Trophoblast cell (in vitro differentiated cells and primary cell): ENCODE results near the gene NSUN7.
A peak's percentile ranks its signal among the peaks of the same experiment; 100 is the strongest.

Source experiments
- DNase-seq, 2 donors: peaks; one replicate each; pipeline ENCODE4 v3.0.0-alpha.2; 2016
- H2AFZ ChIP-seq: 2 replicates; pipeline ENCODE4 v1.6.1; 2013; ENCODE audit warnings: low read length, moderate library complexity, mild to moderate bottlenecking; ENCODE audit not compliant: insufficient read depth, poor library complexity
- H2AK5ac ChIP-seq: 2 replicates; pipeline ENCODE4 v1.6.1; 2013; ENCODE audit warnings: mild to moderate bottlenecking, low read length
- H2BK120ac ChIP-seq: 2 replicates; pipeline ENCODE4 v1.6.1; 2013; ENCODE audit warnings: low read length, mild to moderate bottlenecking, moderate library complexity; ENCODE audit not compliant: insufficient read depth, poor library complexity
- H2BK12ac ChIP-seq: 2 replicates; pipeline ENCODE4 v1.6.1; 2013; ENCODE audit warnings: mild to moderate bottlenecking, low read length, moderate library complexity
- H2BK5ac ChIP-seq: 2 replicates; pipeline ENCODE4 v1.6.1; 2013; ENCODE audit warnings: low read length, low read depth, moderate library complexity, mild to moderate bottlenecking; ENCODE audit not compliant: poor library complexity
- H3K14ac ChIP-seq: 2 replicates; pipeline ENCODE4 v1.6.1; 2013; ENCODE audit warnings: mild to moderate bottlenecking, low read length
- H3K18ac ChIP-seq: 2 replicates; pipeline ENCODE4 v1.6.1; 2013; ENCODE audit warnings: mild to moderate bottlenecking, low read length
- H3K23ac ChIP-seq: 2 replicates; pipeline ENCODE4 v1.6.1; 2013; ENCODE audit warnings: low read length
- H3K27ac ChIP-seq: 2 replicates; pipeline ENCODE4 v1.5.1; 2013; ENCODE audit warnings: low read depth, mild to moderate bottlenecking, inconsistent platforms, low read length, moderate library complexity
- H3K27me3 ChIP-seq: 2 replicates; pipeline ENCODE4 v1.6.1; 2013; ENCODE audit warnings: inconsistent platforms, mild to moderate bottlenecking, low read length, moderate library complexity; ENCODE audit not compliant: insufficient read depth
- H3K36me3 ChIP-seq, 2 experiments: 1 replicate in 1 of 2; 2 replicates in 1 of 2; pipeline ENCODE4 v1.6.1; 2013; ENCODE audit warnings: low read length in 2 of 2, mild to moderate bottlenecking in 2 of 2, moderate library complexity in 1 of 2; ENCODE audit not compliant: insufficient read depth in 2 of 2, control insufficient read depth in 1 of 2
- H3K4ac ChIP-seq: 2 replicates; pipeline ENCODE4 v1.6.1; 2013; ENCODE audit warnings: low read depth, mild to moderate bottlenecking, low read length, moderate library complexity
- H3K4me1 ChIP-seq, 2 experiments: 1 replicate in 1 of 2; 2 replicates in 1 of 2; pipeline ENCODE4 v1.6.1; 2013; ENCODE audit warnings: low read length in 2 of 2, mild to moderate bottlenecking in 2 of 2, moderate library complexity in 1 of 2; ENCODE audit not compliant: insufficient read depth in 2 of 2, control insufficient read depth in 1 of 2
- H3K4me2 ChIP-seq: 2 replicates; pipeline ENCODE4 v1.6.1; 2013; ENCODE audit warnings: inconsistent platforms, mild to moderate bottlenecking, low read length, moderate library complexity
- H3K4me3 ChIP-seq: 2 replicates; pipeline ENCODE4 v1.5.1; 2013; ENCODE audit warnings: mild to moderate bottlenecking, low read depth, low read length, inconsistent platforms
- H3K79me1 ChIP-seq: one replicate; pipeline ENCODE4 v1.6.1; 2013; ENCODE audit warnings: low read length
- H3K79me2 ChIP-seq: 2 replicates; pipeline ENCODE4 v1.6.1; 2013; ENCODE audit warnings: low read length, mild to moderate bottlenecking; ENCODE audit not compliant: control insufficient read depth, insufficient read depth, poor library complexity
- H3K9ac ChIP-seq: 2 replicates; pipeline ENCODE4 v1.6.1; 2013; ENCODE audit warnings: mild to moderate bottlenecking, low read length
- H3K9me3 ChIP-seq: 2 replicates; pipeline ENCODE4 v1.6.1; 2013; ENCODE audit warnings: low read depth, mild to moderate bottlenecking, control low read depth, inconsistent platforms, low read length; ENCODE audit not compliant: insufficient read depth
- H4K12ac ChIP-seq: 2 replicates; pipeline ENCODE4 v1.6.1; 2013; ENCODE audit warnings: low read depth, mild to moderate bottlenecking, low read length, moderate library complexity
- H4K8ac ChIP-seq: 2 replicates; pipeline ENCODE4 v1.6.1; 2013; ENCODE audit warnings: low read depth, mild to moderate bottlenecking, low read length, moderate library complexity
- H4K91ac ChIP-seq: one replicate; pipeline ENCODE4 v1.6.1; 2013; ENCODE audit warnings: low read depth, mild to moderate bottlenecking, low read length, moderate library complexity
- WGBS: extraction: QIAGEN DNeasy Blood & Tissue Kit; methylation state at CpG from one replicate; pipeline ENCODE4 v1.1.7; 2013; ENCODE audit warnings: missing lambda C conversion rate; ENCODE audit not compliant: insufficient read length, insufficient coverage; ENCODE audit errors: extremely low coverage; 5-methylcytosine and 5-hydroxymethylcytosine counted together

Gene NSUN7

DNA sequence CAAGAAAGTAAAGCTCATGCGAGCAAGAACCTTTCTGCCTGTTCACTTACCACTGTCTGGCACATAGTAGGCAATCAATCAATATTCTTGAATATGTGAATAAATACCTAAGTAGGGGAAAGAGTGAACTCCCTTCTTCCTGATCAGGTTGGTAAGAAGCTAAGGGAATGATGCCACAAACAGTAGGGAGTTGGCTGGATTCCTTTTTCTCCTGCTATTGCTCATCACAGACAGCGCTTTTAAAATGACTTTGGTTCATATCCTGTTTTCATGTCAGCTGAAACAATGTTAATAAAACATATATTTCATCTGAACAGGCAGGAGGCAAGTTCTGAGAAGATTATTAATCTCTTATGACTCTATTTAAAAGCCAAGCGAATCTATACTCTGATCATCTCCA lies 99.2 kb downstream of the NSUN7 start:
- Histone ChIP-seq H3K14ac (no peak overlapping the region), H3K23ac (peak overlapping the region; percentile 38), H2BK120ac (no peak overlapping the region), H3K9me3 (peaks cover 2% of the 10 kb centered on the region), H3K36me3 (peaks cover 3 to 4% of the 10 kb centered on the region in 2 experiments), H2AFZ (no peak overlapping the region), H2BK12ac (no peak overlapping the region), H3K4me1 (no peaks in the 10 kb centered on the region), H3K18ac (no peak overlapping the region), H3K27ac (no peak overlapping the region), H4K8ac (no peak overlapping the region), H3K4me2 (no peak overlapping the region), H2AK5ac (no peak overlapping the region), H3K27me3 (no peaks in the 10 kb centered on the region), H3K9ac (no peak overlapping the region), H4K91ac (no peak overlapping the region), H4K12ac (no peak overlapping the region), H2BK5ac (no peak overlapping the region), H3K79me1 (no peaks in the 10 kb centered on the region), H3K4me3 (no peak overlapping the region), H3K4ac (no peak overlapping the region), H3K79me2 (no peaks in the 10 kb centered on the region)
- DNase-seq, result no peak
- no CpG with 5 or more reads among the region's 3 CpGs for WGBS

DNA sequence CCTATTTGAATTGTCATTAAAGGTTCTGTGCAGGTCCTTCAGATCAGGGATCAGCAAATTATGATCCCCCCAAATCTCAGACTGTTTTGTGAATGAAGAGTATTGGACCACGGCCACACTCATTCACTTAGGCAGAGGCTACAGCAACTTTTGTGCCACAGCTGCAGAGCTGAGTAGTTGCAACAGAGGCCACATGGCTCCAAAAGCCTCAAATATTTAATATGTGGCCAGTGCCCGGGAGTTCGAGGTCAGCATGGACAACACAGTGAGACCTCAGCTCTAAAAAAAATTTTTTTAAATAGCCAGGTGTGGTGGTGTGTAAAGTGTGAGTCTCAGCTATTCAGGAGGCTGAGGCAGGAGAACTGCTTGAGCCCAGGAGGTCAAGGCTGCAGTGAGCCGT lies 100.7 kb downstream of the NSUN7 start:
- H3K4ac ChIP-seq, result no peak overlapping the region
- H3K9me3 ChIP-seq, result no peaks in the 10 kb centered on the region
- H2BK12ac ChIP-seq, result no peak overlapping the region
- no peak overlapping the region for H3K14ac ChIP-seq
- H3K4me3 ChIP-seq, result no peak overlapping the region
- H3K4me2 ChIP-seq, result no peak overlapping the region
- no peak overlapping the region for H4K12ac ChIP-seq
- no peak overlapping the region for H2BK120ac ChIP-seq
- no peak overlapping the region for H3K18ac ChIP-seq
- no peaks in the 10 kb centered on the region for H3K4me1 ChIP-seq
- no CpG with 5 or more reads among the region's 4 CpGs for WGBS
- H3K79me2 ChIP-seq, result no peaks in the 10 kb centered on the region
- H3K27ac ChIP-seq, result no peak overlapping the region
- H3K79me1 ChIP-seq, result no peaks in the 10 kb centered on the region
- H4K8ac ChIP-seq, result no peak overlapping the region
- H3K27me3 ChIP-seq, result no peaks in the 10 kb centered on the region
- no peak overlapping the region for H3K23ac ChIP-seq
- no peak overlapping the region for H3K9ac ChIP-seq
- peaks cover 1 to 5% of the 10 kb centered on the region in 2 experiments for H3K36me3 ChIP-seq
- no peak for DNase-seq
- no peak overlapping the region for H4K91ac ChIP-seq
- no peak overlapping the region for H2AFZ ChIP-seq
- no peak overlapping the region for H2AK5ac ChIP-seq
- no peak overlapping the region for H2BK5ac ChIP-seq

DNA sequence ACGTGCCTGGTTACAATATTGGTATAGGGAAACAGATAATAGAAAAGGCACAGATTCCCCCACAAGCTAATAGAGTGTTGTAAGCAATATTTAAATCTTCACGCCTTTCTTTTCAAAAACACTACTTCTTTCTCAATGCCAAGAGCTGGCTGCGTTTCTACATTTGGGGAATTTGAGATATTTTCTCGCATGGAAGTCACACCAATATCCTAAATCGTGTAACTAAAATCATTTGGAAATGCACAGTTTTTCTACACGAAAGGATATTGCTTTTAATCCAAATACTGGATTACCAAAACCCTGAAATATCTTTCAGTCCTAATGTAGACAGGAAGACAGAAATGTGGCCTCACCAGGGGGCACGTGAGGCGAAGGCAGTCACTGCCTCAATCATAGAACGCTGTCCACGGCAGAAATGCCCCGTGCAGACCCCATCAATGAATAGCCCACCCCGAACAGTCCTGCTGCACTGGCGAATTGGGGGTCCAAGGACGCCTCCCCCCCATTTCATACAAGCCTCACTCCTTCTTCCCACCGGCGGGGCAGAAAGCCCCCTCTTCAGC lies 106.6 kb downstream of the NSUN7 start:
- DNase-seq, result no peak
- H3K18ac ChIP-seq, result no peak overlapping the region
- H3K4ac ChIP-seq, result no peak overlapping the region
- no peak overlapping the region for H3K23ac ChIP-seq
- H2AFZ ChIP-seq, result no peak overlapping the region
- no peaks in the 10 kb centered on the region for H3K79me2 ChIP-seq
- H2AK5ac ChIP-seq, result no peak overlapping the region
- H2BK5ac ChIP-seq, result no peak overlapping the region
- peaks cover 4% of the 10 kb centered on the region in 2 experiments for H3K4me1 ChIP-seq
- no peak overlapping the region for H3K14ac ChIP-seq
- H2BK12ac ChIP-seq, result no peak overlapping the region
- WGBS, result no CpG with 5 or more reads among the region's 16 CpGs
- no peak overlapping the region for H4K91ac ChIP-seq
- H4K8ac ChIP-seq, result no peak overlapping the region
- peak overlapping the region; percentile 63 for H3K4me3 ChIP-seq
- H3K79me1 ChIP-seq, result no peaks in the 10 kb centered on the region
- H3K9ac ChIP-seq, result no peak overlapping the region
- no peak overlapping the region for H3K27ac ChIP-seq
- no peaks in the 10 kb centered on the region for H3K27me3 ChIP-seq
- no peak overlapping the region for H2BK120ac ChIP-seq
- peak overlapping the region; percentile 86 for H3K4me2 ChIP-seq
- H3K36me3 ChIP-seq, result peaks cover 3 to 13% of the 10 kb centered on the region in 2 experiments
- no peak overlapping the region for H4K12ac ChIP-seq
- H3K9me3 ChIP-seq, result no peaks in the 10 kb centered on the region

DNA sequence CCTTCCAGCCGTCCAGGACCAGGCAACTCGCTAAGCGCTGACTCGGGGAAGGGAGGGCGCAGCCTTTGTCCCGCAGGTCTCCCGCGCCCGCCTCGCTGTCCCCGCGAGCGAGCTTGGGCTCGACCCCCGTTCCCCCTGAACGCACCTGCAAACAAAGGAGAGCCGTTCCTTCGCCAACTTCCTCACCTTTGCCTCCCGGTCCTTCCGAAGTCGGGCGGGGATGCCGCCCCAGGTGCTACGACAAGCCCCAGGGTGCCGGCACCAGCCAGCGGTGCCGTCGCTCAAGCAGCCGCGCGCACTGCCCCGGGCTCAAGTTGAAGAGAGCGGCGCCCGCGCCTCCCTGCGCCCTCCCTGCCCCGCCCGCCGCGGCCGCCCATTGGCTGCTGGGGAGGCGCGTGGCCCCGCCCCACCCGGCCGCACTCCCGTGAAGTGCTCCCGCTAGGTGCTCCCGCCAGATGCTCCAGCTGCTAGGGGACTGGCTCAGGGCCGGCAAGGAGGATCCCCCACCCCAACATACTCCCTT lies 107.1 kb downstream of the NSUN7 start:
- no peak overlapping the region for H2BK5ac ChIP-seq
- WGBS, result no CpG with 5 or more reads among the region's 51 CpGs

More for the DNA sequence above, 107.1 kb downstream of the NSUN7 start:
- Histone ChIP-seq H2BK12ac (no peak overlapping the region), H4K91ac (no peak overlapping the region), H3K27me3 (no peaks in the 10 kb centered on the region), H3K36me3 (peaks cover 3 to 13% of the 10 kb centered on the region in 2 experiments), H3K79me2 (no peaks in the 10 kb centered on the region), H3K79me1 (no peaks in the 10 kb centered on the region), H4K12ac (no peak overlapping the region), H3K18ac (no peak overlapping the region), H3K27ac (no peak overlapping the region), H2AFZ (no peak overlapping the region), H3K9ac (no peak overlapping the region), H3K23ac (no peak overlapping the region), H3K4ac (no peak overlapping the region), H4K8ac (no peak overlapping the region), H3K14ac (no peak overlapping the region), H3K9me3 (no peaks in the 10 kb centered on the region), H3K4me3 (peak overlapping the region; percentile 63), H2AK5ac (no peak overlapping the region), H3K4me2 (peak overlapping the region; percentile 86), H2BK120ac (no peak overlapping the region), H3K4me1 (peaks cover 4% of the 10 kb centered on the region in 2 experiments)
- DNase-seq, result peak; percentile 63 to 82
